ENCODE measurements around the gene SPDEF. TPM values are rescaled to one million over a fixed set of nuclear protein-coding genes. Genes with fewer than 3 reads are reported as not detected.

Gene SPDEF
- total RNA-seq, 6 experiments from 2014 or later, result not detected

GRCh38 chr6:34596798-34597197, 40.7 kb upstream of the SPDEF start:
- ATAC-seq (no peak), DNase-seq (no peak)
- Histone ChIP-seq H3K4me3 (no peak overlapping the region), H3K4me1 (peaks cover 0 to 24% (median 11%) of the 10 kb centered on the region in 4 donors), H3K36me3 (peaks cover 0 to 2% (median 0%) of the 10 kb centered on the region in 4 donors), H3K27me3 (no peaks in the 10 kb centered on the region), H3K9me3 (no peaks in the 10 kb centered on the region), H3K27ac (no peak overlapping the region)
- 59% methylated on average over 1 of the region's 1 CpG for WGBS (ENCODE audit: insufficient coverage, low coverage, low lambda C conversion rate, missing lambda C conversion rate)
- intact Hi-C loops (cut with DNase I), result no loop called here
- TF ChIP-seq POLR2A (IDR thresholded peaks at IDR 0.05) (no peak), CTCF (IDR thresholded peaks at IDR 0.05) (no peak)

GRCh38 chr6:34595332-34596184, 39.4 kb upstream of the SPDEF start:
- H3K27me3 ChIP-seq, result no peaks in the 10 kb centered on the region
- H3K27ac ChIP-seq, result no peak overlapping the region
- intact Hi-C loops (cut with DNase I), result no loop called here

GRCh38 chr6:34593701-34594100, 37.6 kb upstream of the SPDEF start:
- DNase-seq (no peak), ATAC-seq (no peak)
- H3K9me3 ChIP-seq, result no peaks in the 10 kb centered on the region
- H3K27ac ChIP-seq, result no peak overlapping the region
- no peaks in the 10 kb centered on the region for H3K27me3 ChIP-seq
- 78% methylated on average over 5 of the region's 5 CpGs for WGBS (ENCODE audit: insufficient coverage, low coverage, low lambda C conversion rate, missing lambda C conversion rate)
- TF ChIP-seq CTCF (IDR thresholded peaks at IDR 0.05), result no peak
- no peak for TF ChIP-seq POLR2A (IDR thresholded peaks at IDR 0.05)
- no peak overlapping the region for H3K4me3 ChIP-seq
- peaks cover 0 to 10% (median 5%) of the 10 kb centered on the region in 4 donors for H3K4me1 ChIP-seq
- intact Hi-C loops (cut with DNase I), result no loop called here
- H3K36me3 ChIP-seq, result peaks cover 0 to 13% (median 3%) of the 10 kb centered on the region in 4 donors

More at GRCh38 chr6:34595332-34596184, 39.4 kb upstream of the SPDEF start:
- no peak overlapping the region for H3K4me3 ChIP-seq
- H3K36me3 ChIP-seq, result peaks cover 0 to 2% (median 0%) of the 10 kb centered on the region in 4 donors
- no peaks in the 10 kb centered on the region for H3K9me3 ChIP-seq
- 61% methylated on average over 5 of the region's 6 CpGs for WGBS (ENCODE audit: insufficient coverage, low coverage, low lambda C conversion rate, missing lambda C conversion rate)
- ATAC-seq (peak in 2 of 4 donors; percentile 28 to 34), DNase-seq (no peak)
- peaks cover 0 to 24% (median 10%) of the 10 kb centered on the region in 4 donors for H3K4me1 ChIP-seq
- TF ChIP-seq POLR2A (IDR thresholded peaks at IDR 0.05), result no peak
- TF ChIP-seq CTCF (IDR thresholded peaks at IDR 0.05), result no peak

- Histone ChIP-seq H3K27me3 (no peaks in the 10 kb centered on the region), H3K27ac (no peak overlapping the region), H3K4me1 (no peaks in the 10 kb centered on the region), H3K9me3 (no peaks in the 10 kb centered on the region), H3K36me3 (peaks cover 0 to 25% (median 5%) of the 10 kb centered on the region in 4 donors), H3K4me3 (no peak overlapping the region)
- DNase-seq (peak in 1 of 3 donors; percentile 27), ATAC-seq (no peak)
- TF ChIP-seq POLR2A (IDR thresholded peaks at IDR 0.05), result no peak
- TF ChIP-seq CTCF (IDR thresholded peaks at IDR 0.05), result no peak
- intact Hi-C loops (cut with DNase I), result no loop called here
- 85% methylated on average over 6 of the region's 10 CpGs for WGBS (ENCODE audit: insufficient coverage, low coverage, low lambda C conversion rate, missing lambda C conversion rate)
Measured at GRCh38 chr6:34592208-34592952, 36.3 kb upstream of the SPDEF start.
